BLaER1 (cell line): ENCODE results near the gene ARIH2.
"Not testable (repeated sequence)": the region's sequence is repeated elsewhere in the genome, so short reads cannot be mapped to it uniquely, and the experiment has no call there.

Experiments used
- H3K27ac ChIP-seq: shearing (Covaris generic); formaldehyde crosslinking; 2 replicates; pipeline ENCODE4 v1.8.1; 2022
- H3K27me3 ChIP-seq: shearing (Covaris generic); formaldehyde crosslinking; 2 replicates; pipeline ENCODE4 v1.8.1; 2022
- H3K36me3 ChIP-seq: shearing (Covaris generic); formaldehyde crosslinking; 2 replicates; pipeline ENCODE4 v1.8.1; 2022
- H3K4me1 ChIP-seq: shearing (Covaris generic); formaldehyde crosslinking; 2 replicates; pipeline ENCODE4 v1.8.1; 2022
- H3K4me2 ChIP-seq: shearing (Covaris generic); formaldehyde crosslinking; 2 replicates; pipeline ENCODE4 v1.8.1; 2022
- H3K4me3 ChIP-seq: shearing (Covaris generic); formaldehyde crosslinking; 2 replicates; pipeline ENCODE4 v1.8.1; 2022
- H3K9ac ChIP-seq: shearing (Covaris generic); formaldehyde crosslinking; 2 replicates; pipeline ENCODE4 v1.8.1; 2022
- H3K9me3 ChIP-seq: shearing (Covaris generic); formaldehyde crosslinking; 2 replicates; pipeline ENCODE4 v1.8.1; 2022
- H4K20me1 ChIP-seq: shearing (Covaris generic); formaldehyde crosslinking; 2 replicates; pipeline ENCODE4 v1.8.1; 2022
- Cebpa-rat ChIP-seq: shearing (Covaris generic); IDR thresholded peaks from 2 replicates; pipeline ENCODE4 v1.8.1; 2022

Gene ARIH2

DNA sequence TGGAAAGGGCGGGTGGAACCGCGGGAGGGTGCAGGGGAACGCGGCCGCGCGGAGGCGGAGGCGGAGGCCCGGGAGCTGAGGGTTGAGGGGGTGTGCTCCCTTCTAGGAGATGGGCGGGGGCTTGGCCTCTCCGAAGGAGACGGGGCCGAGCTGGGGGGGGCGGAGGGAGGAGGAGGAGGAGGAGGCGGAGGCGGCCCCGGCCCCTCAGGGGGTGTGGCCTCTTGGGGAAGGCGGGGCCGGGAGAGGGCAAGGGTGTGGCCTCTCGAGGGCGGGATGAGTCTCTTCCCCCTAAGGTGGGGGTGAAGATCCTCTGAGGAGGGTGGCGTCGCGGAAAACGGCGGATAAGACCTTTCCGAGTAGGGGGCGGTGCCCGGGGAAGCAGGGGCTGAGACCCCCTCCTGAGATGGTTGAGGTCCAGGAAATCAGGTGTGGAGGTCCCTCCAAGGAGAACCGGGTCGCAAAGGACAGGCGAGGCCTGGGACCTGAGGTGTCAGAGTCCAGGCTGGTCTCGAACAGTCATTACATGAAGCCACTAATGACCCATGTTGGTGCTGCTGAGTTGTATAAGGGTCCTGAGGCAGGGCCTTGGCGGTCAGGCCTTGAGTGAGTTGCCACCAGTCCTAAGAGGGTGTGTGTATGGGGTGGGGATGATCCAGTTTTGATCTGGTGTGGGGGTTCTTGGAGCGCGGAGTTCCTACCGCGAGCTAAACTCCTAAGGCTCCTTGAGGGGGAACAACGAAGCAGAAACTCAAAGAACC lies 89.3 kb downstream of the ARIH2 start:
- Histone ChIP-seq H3K9ac (peak overlapping the region; percentile 98), H3K9me3 (no peaks in the 10 kb centered on the region), H3K27me3 (no peaks in the 10 kb centered on the region), H4K20me1 (peaks cover 51% of the 10 kb centered on the region), H3K4me1 (peaks cover 37% of the 10 kb centered on the region), H3K4me2 (peak overlapping the region; percentile 97), H3K27ac (peak overlapping the region; percentile 99), H3K4me3 (peak overlapping the region; percentile 87), H3K36me3 (peaks cover 44% of the 10 kb centered on the region)
- TF ChIP-seq Cebpa-rat: no peak

DNA sequence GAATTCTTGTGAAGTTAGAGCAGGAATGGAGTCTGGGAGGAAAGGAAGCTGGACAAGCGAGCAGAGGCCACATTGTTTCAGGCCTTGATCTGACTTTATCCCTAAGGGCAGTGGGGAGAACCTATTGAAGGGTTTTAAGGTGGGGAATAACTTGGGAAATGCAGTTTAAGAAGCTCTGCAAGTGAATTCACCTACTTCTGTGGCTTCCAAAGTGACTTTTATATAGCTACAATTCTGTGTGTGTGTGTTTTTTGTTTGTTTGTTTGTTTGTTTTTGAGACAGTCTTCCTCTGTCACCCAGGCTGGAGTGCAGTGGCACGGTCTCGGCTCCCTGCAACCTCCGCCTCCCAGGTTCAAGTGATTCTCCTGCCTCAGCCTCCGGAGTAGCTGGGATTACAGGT lies 90.0 kb downstream of the ARIH2 start:
- Histone ChIP-seq H3K4me1 (peaks cover 44% of the 10 kb centered on the region), H3K36me3 (peaks cover 51% of the 10 kb centered on the region), H3K9ac (peak overlapping the region; percentile 98), H4K20me1 (peaks cover 58% of the 10 kb centered on the region), H3K4me3 (peak overlapping the region; percentile 87), H3K27ac (0 out of 2 replicates have a peak overlapping the region, but pooled peaks have one; percentile 99), H3K4me2 (peak overlapping the region; percentile 97)
- not testable (repeated sequence) for H3K27me3 ChIP-seq, H3K9me3 ChIP-seq

DNA sequence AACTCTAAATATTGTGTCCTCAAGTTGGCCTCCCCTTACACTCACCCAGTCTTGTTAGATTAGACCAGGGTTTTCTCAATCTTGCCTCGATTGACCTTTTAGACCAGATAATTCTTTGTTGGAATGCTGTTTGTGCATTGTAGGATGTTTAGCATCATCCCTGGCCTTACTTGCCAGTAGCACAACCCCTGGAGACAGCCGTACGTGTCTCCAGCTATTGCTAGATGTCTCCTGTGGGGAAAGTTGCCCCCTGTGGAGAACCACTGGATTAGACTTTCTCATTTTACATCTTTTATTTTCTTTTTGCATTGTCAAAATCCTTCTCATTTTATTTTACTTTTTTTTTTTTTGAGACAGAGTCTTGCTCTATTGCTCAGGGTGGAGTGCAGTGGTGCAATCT lies 90.8 kb downstream of the ARIH2 start:
- Histone ChIP-seq H3K4me2 (peak overlapping the region; percentile 57), H3K4me3 (no peak overlapping the region), H4K20me1 (peaks cover 66% of the 10 kb centered on the region), H3K36me3 (peaks cover 59% of the 10 kb centered on the region), H3K9ac (no peak overlapping the region), H3K27ac (no peak overlapping the region), H3K27me3 (no peaks in the 10 kb centered on the region), H3K9me3 (no peaks in the 10 kb centered on the region), H3K4me1 (peaks cover 51% of the 10 kb centered on the region)
- TF ChIP-seq Cebpa-rat: no peak

DNA sequence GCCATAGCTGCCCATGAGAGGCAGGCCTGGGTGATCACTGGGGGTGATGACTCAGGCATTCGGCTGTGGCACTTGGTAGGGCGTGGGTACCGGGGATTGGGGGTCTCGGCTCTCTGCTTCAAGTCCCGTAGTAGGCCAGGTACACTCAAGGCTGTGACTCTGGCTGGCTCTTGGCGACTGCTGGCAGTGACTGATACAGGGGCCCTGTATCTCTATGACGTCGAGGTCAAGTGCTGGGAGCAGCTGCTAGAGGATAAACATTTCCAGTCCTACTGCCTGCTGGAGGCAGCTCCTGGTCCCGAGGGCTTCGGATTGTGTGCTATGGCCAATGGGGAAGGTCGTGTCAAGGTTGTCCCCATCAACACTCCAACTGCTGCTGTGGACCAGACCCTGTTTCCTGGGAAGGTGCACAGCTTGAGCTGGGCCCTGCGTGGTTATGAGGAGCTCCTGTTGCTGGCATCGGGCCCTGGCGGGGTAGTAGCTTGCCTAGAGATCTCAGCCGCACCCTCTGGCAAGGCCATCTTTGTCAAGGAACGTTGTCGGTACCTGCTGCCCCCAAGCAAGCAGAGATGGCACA lies 93.9 kb downstream of the ARIH2 start:
- Histone ChIP-seq H3K9me3 (no peaks in the 10 kb centered on the region), H3K4me2 (no peak overlapping the region), H3K36me3 (peaks cover 78% of the 10 kb centered on the region), H4K20me1 (peaks cover 97% of the 10 kb centered on the region), H3K27ac (no peak overlapping the region), H3K4me1 (peaks cover 62% of the 10 kb centered on the region), H3K27me3 (no peaks in the 10 kb centered on the region), H3K4me3 (no peak overlapping the region), H3K9ac (no peak overlapping the region)
- TF ChIP-seq Cebpa-rat: no peak

DNA sequence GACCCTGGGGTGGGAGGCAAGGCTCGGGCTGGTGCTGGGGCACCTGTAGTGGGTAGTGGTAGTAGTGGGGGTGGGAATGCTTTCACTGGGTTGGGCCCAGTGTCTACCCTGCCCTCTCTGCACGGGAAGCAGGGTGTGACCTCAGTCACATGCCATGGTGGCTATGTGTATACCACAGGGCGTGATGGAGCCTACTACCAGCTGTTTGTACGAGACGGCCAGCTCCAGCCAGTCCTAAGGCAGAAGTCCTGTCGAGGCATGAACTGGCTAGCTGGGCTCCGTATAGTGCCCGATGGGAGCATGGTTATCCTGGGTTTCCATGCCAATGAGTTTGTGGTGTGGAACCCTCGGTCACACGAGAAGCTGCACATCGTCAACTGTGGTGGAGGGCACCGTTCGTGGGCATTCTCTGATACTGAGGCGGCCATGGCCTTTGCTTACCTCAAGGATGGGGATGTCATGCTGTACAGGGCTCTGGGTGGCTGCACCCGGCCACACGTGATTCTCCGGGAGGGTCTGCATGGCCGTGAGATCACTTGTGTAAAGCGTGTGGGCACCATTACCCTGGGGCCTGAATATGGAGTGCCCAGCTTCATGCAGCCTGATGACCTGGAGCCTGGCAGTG lies 94.6 kb downstream of the ARIH2 start:
- Histone ChIP-seq H3K4me1 (peaks cover 60% of the 10 kb centered on the region), H3K9ac (no peak overlapping the region), H3K4me3 (no peak overlapping the region), H3K36me3 (peaks cover 78% of the 10 kb centered on the region), H3K27ac (no peak overlapping the region), H4K20me1 (peaks cover 95% of the 10 kb centered on the region), H3K4me2 (no peak overlapping the region; the same call in 1 of the 2 replicates), H3K9me3 (no peaks in the 10 kb centered on the region), H3K27me3 (no peaks in the 10 kb centered on the region)
- no peak for TF ChIP-seq Cebpa-rat

- Histone ChIP-seq H3K27me3 (no peaks in the 10 kb centered on the region), H4K20me1 (peaks cover 87% of the 10 kb centered on the region), H3K4me2 (peak overlapping the region; percentile 17; the same call in 1 of the 2 replicates), H3K9me3 (no peaks in the 10 kb centered on the region), H3K27ac (no peak overlapping the region), H3K36me3 (peaks cover 78% of the 10 kb centered on the region), H3K4me1 (peaks cover 56% of the 10 kb centered on the region), H3K4me3 (no peak overlapping the region), H3K9ac (no peak overlapping the region)
- TF ChIP-seq Cebpa-rat: no peak
These were observed 95.4 kb downstream of the ARIH2 start for GRCh38 chr3:49013738-49014660.

DNA sequence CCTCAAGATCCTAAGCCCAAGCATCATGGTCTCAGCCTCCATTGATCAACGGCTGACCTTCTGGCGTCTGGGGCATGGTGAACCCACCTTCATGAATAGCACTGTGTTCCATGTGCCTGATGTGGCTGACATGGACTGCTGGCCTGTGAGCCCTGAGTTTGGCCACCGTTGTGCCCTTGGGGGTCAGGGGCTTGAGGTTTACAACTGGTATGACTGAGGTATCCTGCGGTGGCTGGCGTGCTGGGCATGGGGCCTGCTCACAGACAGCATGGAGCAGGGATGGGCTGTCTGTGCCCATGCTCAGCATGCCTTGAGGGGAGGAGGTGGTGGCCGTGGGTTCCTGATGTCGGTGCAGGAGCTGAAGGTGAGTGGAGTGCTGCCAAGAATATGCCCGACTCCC lies 96.4 kb downstream of the ARIH2 start:
- peaks cover 77% of the 10 kb centered on the region for H4K20me1 ChIP-seq
- no peaks in the 10 kb centered on the region for H3K27me3 ChIP-seq
- no peak overlapping the region for H3K4me2 ChIP-seq

DNA sequence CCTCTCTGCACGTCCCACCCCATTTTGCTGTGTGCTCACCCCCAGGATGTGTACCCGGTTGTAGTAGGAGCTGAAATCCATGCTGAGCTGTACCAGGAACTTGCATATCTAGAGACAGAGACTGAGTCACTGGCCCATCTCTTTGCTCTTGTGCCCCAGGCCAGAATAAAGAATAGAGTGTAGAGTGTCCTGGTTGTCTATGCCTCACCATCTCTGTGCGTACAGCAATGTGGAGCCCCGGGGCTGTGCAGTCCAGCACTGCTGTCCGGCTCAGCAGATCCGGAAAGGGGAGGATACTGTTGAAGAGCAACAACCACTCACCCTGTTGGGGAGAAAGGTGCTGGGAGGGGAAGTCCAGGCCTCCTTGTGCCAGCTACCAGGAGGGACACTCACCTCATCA lies 97.1 kb downstream of the ARIH2 start:
- H3K4me3 ChIP-seq: no peak overlapping the region
- H3K27me3 ChIP-seq: no peaks in the 10 kb centered on the region
- no peak overlapping the region for H3K9ac ChIP-seq
- H3K27ac ChIP-seq: no peak overlapping the region
- TF ChIP-seq Cebpa-rat: no peak
- H3K4me1 ChIP-seq: peaks cover 52% of the 10 kb centered on the region
- H4K20me1 ChIP-seq: peaks cover 70% of the 10 kb centered on the region
- H3K9me3 ChIP-seq: no peaks in the 10 kb centered on the region
- peaks cover 62% of the 10 kb centered on the region for H3K36me3 ChIP-seq
- no peak overlapping the region for H3K4me2 ChIP-seq

More for the DNA sequence above, 96.4 kb downstream of the ARIH2 start:
- peaks cover 69% of the 10 kb centered on the region for H3K36me3 ChIP-seq
- H3K9me3 ChIP-seq: no peaks in the 10 kb centered on the region
- TF ChIP-seq Cebpa-rat: no peak
- H3K4me3 ChIP-seq: no peak overlapping the region
- H3K4me1 ChIP-seq: peaks cover 53% of the 10 kb centered on the region
- H3K9ac ChIP-seq: no peak overlapping the region
- H3K27ac ChIP-seq: no peak overlapping the region

DNA sequence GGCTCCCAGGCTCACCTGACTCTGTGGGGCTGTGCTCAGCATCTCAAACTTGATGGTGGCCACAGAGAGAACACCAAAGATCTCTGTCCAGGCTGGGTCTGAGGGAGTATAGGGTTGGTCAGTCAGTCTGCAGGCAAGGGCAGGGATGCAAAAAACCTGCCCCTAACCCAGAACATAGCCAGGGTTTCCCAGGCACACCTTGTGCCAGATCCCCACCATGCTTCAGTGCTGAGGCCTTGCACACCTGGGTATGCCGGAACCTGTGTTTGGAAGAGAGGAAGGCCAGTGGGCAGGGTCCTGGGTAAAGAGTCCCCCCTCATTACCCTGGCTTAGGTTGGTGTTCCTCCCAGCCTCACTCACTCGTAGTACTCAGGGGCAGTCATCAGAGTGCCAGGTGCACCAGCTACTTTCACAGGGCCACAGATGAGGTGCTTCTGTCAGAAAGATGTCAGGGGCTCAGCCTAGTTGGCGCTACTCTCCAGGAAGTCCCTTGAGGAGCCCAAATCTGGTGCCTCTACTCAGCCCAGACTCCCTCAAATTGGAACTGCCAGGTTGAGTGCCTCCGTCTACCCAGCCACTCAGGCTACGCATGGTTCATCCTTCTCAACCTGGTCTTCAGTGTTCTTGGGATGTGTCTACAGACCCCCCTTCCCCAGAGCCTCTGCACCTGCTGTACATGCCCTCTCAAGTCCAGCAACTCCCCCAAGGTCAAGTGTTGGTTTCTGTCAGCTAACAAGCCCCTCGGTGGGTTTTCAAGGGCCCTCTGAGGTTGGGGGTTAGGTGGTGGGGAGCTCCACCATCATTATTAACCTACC lies 98.0 kb downstream of the ARIH2 start:
- Histone ChIP-seq H4K20me1 (peaks cover 62% of the 10 kb centered on the region), H3K4me3 (peak overlapping the region; percentile 96), H3K9ac (peak overlapping the region; percentile 100), H3K4me2 (peak overlapping the region; percentile 97), H3K27me3 (no peaks in the 10 kb centered on the region), H3K9me3 (no peaks in the 10 kb centered on the region), H3K4me1 (peaks cover 52% of the 10 kb centered on the region), H3K27ac (peak overlapping the region; percentile 100; the same call in 1 of the 2 replicates), H3K36me3 (peaks cover 54% of the 10 kb centered on the region)
- no peak for TF ChIP-seq Cebpa-rat
